IPS DF 19.7 (cell line): ENCODE data around the gene RBM12.
"Not testable (repeated sequence)": the region's sequence is repeated elsewhere in the genome, so short reads cannot be mapped to it uniquely, and the experiment has no call there.

Source experiments
- DNase-seq: peaks from one replicate; pipeline ENCODE4 v3.0.0-alpha.2; 2013; ENCODE audit warnings: low read depth, low spot score

The RBM12 gene, protein sequence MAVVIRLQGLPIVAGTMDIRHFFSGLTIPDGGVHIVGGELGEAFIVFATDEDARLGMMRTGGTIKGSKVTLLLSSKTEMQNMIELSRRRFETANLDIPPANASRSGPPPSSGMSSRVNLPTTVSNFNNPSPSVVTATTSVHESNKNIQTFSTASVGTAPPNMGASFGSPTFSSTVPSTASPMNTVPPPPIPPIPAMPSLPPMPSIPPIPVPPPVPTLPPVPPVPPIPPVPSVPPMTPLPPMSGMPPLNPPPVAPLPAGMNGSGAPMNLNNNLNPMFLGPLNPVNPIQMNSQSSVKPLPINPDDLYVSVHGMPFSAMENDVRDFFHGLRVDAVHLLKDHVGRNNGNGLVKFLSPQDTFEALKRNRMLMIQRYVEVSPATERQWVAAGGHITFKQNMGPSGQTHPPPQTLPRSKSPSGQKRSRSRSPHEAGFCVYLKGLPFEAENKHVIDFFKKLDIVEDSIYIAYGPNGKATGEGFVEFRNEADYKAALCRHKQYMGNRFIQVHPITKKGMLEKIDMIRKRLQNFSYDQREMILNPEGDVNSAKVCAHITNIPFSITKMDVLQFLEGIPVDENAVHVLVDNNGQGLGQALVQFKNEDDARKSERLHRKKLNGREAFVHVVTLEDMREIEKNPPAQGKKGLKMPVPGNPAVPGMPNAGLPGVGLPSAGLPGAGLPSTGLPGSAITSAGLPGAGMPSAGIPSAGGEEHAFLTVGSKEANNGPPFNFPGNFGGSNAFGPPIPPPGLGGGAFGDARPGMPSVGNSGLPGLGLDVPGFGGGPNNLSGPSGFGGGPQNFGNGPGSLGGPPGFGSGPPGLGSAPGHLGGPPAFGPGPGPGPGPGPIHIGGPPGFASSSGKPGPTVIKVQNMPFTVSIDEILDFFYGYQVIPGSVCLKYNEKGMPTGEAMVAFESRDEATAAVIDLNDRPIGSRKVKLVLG

DNA sequence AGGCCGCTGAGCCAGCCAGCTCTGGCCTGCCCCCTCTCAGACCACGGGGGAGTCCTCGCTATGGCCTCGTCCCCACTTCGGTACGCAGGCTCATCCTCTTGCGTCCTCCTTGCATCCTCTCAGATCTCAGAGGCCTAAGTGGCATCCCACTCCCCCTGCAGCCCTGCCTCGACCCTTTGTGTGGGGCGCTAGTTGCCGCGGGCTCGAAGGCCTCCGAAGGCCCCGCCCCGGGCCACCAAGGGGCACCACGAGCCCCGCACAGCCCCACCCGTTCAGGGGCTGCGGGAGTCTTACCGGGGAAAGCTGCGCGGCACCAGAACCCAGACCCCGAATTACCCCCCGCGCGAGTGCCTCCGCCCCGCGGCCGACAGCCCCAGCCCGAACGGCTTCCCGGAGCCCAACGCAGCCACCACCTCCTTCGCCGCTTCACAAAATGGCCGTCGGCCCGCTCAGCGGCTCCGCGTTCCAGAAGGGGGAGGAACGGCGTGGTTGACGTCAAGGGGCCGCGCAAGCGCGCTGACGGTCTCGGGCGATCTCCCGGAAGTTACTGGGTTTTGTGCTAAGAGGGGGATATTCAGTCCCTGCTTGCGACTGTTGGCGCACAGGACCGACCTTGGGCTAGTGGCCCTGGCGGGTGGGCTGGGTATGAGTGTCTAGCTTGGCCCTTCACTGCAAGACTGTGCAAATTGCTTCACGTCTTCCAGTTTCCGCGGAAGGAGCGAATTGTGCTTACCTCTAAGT is at the start of gene RBM12, which contains the start of gene CPNE1:
Gene RBM12, minus strand, starts transcription at position 435 of the 741 bp plus-strand sequence. CDS start 9,578 bp downstream, outside the sequence.
Gene CPNE1, minus strand, starts transcription at position 435 of the 741 bp plus-strand sequence. CDS start 31,977 bp downstream, outside the sequence.
- DNase-seq = peak; percentile 88

DNA sequence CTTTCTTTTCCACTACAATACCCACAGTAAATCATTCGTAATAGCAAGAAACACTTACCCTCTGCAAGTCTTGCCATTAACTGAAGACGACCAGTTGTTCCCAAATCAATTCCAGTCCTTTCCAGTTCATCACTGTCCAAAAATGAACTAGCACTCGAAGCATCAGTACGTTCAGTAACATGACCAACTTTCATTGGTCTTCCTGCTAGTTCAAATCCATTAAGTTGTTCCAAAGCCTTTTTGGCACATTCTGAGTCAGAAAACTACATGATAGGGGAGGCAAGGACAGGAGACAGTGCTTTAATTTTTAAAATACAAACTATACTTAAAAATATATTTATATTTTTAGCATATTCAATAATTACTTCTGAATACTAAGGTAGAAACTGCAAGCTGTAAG is 49.4 kb upstream of the RBM12 start:
- DNase-seq = no peak

DNA sequence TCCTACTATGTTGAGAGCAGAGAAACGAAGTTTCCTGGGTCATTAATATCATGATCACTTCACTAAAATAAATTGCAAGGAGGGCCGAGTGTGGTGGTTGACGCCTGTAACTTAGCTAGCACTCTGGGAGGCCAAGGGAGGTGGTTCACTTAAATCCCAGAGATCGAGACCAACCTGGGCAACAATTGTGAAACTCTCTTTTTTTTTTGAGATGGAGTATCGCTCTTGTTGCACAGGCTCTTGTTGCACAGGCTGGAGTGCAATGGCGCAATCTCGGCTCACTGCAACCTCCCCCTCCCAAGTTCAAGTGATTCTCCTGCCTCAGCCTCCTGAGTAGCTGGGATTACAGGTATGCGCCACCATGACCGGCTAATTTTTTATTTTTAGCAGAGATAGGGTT is 48.4 kb upstream of the RBM12 start:
- DNase-seq = not testable (repeated sequence)

DNA sequence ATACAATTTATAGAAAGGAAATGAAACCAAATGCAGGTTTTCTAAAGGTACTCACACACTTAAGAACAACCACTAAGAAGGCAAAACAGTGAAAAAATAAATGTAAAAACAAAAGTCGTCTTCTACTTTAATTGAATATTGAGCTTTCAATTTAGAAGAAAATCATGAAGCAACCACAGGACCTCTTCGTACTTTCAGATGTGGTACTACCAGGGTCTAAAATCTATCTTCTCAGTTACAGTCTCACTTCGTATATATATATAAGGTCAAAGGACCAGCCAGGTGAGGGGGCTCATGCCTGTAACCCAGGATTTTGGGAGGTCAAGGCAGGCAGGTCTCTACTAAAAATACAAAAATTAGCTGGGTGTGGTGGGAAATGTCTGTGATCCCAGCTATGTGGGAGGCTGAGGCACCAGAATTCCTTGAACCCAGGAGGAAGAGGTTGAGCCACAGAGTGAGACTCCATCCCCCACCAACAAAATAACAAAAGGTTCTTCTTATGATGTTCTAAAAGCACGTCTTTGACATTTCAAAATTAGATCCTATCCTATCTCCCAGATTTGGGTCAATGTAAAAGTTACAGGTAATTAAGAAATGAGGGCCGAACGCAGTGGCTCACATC is 47.0 kb upstream of the RBM12 start:
- no peak for DNase-seq

DNA sequence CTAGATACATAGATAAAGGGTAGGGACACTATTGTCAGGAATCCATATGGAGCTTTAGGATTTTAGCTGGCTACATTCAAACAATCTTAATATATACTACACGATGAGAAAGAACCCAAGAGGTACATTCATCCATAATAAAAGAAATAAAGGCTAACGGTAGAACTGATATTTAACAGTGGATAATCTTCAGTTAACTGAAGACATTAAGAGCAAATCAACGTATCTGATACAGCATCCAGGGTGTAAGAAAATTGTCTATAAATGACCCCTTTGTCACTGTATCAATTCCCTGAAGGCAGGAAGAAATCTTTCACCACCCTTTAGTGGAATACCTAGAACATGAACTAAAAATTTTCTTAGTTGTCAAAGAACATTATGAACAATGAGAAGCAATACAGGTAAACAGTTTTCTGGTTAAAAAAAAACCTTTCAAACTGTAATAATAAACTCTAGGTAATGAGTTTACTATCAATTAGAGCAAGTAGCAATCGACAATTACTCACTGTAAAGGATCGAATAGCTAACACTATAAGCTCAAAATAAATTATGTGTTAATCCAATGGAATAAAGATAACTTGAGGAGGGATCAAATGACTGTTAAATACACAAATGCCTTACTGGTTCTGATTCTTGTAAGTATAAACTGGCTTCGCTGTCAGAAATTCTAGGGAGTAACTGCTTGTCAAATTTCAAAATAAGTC is 46.3 kb upstream of the RBM12 start:
- no peak for DNase-seq

DNA sequence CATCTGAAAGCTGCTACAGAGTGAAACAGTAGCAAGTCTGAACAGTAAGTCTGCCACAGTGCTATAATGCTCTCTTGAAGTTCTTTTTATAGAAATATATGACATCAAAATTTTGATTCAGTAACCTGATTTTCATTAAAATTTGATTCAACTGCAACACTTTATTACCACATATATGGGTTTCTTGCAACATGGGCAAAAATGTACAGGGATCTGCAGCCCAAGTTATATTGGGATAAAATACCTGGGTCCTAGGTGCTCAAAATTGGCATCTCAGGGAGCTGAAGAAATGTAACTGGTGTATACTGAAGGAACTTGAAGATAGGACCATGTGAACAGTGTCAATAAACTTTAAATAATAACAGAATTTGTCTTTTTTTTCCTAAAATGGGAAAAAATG is 45.3 kb upstream of the RBM12 start:
- DNase-seq = no peak

DNA sequence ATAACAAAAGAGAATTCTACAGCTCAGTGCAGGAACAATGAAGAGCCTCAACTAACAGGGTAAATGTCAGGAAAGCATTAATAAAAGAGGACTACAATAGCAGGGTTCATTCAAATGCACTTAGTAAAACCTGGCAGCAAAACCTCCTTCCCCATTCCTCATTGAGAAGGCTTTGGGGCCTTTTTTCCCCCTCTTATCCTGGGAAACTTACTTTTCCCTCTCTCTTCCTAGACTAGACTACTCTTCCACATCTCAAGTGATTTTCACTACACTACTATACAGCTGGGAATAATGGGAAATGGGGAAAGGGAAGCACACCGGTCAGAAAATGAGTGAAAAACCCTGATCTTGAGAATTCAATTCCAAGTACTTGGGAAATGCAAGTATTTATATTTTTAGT is 44.6 kb upstream of the RBM12 start:
- no peak for DNase-seq

DNA sequence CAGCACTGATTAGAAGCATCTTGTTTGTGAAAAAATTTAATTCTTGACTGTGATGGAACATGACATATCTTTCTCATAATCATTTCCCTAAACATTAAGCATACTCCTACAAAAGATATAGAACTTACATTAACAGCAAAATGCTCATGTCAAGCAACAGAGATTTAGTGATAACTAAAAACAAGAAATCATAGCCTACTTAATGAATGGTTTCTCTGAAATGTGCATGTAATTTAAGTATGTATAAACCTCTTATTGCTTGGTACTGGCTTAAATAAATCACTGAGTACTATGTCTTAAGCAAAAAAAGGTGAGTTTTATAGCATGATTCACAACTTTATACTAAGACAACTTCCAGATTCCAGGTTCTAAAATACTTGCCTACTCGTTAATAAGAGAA is 43.8 kb upstream of the RBM12 start:
- no peak for DNase-seq

DNA sequence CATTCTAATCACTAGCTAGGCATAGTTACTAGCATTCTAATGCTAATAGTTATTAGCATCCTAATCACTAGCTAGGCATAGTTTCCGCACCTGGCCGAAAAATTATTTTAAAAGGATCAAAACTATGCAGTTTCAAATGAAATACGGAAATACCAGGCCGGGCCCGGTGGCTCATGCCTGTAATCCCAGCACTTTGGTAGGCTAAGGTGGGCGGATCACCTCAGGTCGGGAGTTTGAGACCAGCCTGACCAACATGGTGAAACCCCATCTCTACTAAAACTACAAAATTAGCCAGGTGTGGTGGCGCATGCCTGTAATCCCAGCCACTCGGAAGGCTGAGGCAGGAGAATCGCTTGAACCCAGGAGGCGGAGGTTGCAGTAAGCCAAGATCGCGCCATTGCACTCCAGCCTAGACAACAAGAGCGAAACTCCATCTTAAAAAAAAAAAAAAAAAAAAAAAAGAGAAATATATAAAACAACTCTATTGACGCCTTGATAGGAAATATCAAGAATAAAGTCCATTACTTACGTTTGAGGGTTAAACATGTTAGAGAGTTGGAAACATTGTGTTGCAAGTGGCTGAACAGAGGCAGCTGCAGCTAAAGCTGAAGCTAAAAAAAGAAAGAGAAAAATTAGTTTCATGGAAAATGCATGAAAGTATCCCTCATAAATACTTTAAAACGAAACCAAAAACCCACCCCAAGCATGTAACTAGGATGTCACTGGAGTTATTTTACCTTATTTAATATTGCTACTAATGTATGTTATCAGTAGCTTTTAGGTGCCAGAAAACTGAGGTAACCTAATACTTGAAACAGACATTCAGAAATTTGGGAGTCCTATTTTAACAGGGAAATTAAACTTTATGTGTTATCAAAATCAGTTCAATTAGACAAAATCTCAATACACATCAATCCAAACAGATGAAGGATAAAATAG is 42.2 kb upstream of the RBM12 start:
- not testable (repeated sequence) for DNase-seq

DNA sequence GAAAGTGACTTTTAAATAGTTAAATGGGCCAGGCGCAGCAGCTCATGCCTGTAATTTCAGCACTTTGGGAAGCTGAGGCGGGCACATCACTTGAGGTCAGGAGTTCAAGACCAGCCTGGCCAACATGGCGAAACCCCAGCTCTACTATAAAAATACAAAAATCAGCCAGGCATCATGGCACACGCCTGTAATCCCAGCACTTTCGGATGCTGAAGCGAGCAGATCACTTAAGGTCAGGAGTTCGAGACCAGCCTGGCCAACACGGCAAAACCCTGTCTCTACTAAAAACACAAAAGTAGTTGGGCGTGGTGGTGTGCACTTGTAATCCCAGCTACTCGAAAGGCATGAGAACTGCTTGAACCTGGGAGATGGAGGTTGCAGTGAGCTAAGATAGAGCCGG is 41.2 kb upstream of the RBM12 start:
- not testable (repeated sequence) for DNase-seq

DNA sequence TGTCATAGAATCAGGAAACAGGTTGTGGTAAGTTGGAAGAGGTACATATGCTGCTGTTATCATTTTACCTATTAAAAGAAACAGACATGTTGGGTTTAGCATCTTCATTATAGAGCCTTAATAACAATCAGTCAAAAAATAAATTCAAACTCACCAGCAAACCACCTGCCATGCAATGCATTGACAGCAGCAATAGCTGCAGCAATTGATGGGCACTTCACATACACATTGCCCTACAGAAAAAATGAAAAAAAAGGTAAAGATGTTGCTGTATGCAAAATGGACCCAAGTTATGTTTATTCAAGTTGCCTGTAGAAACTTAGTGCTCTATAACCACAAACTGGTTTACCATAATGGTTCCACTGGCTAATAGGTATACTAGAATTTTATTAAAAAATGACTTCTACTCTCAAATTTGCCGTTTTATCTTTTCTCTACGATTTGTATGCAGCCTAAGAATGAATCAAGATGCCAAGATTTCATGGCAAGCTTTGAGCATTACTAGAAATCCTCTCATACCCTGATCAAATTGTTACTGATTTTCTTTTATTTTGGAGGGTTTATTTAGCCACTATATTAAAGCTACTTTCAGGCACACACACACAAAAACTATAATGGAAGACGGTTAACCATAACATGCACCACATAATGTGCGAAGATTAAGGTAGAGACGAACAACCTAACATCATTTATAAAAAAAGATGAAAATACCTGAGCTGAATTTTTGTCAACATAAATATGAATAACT is 40.0 kb upstream of the RBM12 start:
- DNase-seq = no peak

DNA sequence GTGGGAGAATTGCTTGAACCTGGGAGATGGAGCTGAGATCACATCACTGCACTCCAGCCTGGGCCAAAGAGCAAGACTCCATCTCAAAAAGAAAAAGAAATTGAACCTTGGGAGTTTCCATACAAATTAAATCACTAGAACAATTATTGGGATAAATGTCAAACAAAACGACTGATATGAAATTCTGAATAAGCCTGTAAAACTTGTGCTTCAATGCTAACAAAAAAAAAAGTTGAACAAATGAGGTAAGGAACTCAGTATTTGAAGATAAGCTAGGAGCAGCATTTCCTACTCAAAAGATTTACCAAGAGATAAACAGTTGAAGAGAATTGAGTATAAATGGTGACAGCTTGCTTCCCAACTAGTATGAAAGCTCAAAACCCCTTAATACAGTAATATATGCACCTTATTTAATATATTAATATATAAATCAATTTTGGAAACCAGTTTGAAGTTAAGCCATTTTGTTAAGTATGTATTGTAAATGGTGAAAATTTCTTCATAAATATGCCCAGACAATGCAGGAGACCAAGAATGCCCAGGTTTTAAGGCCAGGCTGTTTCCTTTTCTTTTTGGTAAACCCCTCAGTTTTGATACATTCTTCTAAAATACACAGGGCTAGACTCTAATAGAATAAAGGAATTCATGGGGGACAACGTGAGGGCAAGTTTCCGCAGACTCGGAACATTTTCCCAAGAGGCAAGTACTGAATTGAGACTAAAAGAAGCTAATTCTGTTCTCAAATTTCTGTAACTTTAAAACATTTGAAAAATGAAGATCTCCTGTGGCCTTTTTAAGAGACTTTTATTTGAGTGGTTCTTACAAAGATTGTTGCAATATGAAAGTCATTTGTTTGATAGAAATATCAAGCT is 38.4 kb upstream of the RBM12 start:
- DNase-seq = no peak

DNA sequence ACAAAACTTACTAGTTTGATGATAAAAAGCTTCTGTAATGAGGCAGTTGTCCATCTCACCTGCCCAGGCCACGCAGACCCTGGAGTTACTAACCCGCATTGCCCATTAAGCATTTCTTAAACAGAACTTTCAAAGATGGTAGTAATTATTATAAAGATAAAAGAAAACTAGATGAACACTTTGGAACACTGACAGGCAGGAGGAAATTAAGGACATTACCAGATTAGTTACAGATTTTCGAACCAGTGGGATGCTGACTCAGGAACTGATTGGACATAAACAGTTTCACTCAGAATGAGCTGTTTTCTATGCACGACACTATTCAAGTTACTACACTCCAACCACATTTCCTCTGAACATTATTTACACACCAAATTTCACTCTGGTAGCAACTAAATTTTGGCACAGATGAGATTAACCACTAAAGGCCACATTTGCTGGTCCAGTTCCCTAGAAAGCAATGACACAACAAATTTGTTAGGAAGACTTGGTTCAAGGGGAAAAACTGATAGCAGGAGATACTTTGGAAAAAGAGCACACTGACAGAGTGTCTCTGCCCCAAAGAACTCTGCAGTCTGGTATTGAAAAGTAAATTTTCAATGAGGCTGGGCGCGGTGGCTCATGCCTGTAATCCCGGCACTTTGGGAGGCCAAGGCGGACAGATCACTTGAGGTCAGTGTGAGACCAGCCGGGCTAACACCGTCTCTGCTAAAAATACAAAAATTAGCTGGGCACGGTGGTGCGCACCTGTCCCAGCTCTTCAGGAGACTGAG is 37.5 kb upstream of the RBM12 start:
- no peak for DNase-seq

DNA sequence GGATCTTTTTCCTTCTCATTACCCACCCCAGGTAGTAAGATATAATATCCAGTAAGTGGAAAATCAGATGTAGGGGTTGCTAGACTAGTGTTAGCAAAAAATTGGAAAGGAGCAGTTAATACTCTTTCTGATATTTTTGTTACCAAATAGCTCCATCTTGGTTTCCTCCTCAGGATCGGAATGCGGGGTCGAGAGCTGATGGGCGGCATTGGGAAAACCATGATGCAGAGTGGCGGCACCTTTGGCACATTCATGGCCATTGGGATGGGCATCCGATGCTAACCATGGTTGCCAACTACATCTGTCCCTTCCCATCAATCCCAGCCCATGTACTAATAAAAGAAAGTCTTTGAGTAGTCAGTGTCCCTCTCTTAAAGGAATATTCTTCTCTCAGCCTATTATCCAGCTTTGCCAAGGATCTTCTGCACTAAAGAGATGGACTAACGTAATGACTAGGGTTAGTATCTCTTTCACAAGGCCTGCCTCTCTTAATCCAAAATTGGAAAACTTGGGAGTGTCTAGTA is 36.0 kb upstream of the RBM12 start:
- DNase-seq = no peak

DNA sequence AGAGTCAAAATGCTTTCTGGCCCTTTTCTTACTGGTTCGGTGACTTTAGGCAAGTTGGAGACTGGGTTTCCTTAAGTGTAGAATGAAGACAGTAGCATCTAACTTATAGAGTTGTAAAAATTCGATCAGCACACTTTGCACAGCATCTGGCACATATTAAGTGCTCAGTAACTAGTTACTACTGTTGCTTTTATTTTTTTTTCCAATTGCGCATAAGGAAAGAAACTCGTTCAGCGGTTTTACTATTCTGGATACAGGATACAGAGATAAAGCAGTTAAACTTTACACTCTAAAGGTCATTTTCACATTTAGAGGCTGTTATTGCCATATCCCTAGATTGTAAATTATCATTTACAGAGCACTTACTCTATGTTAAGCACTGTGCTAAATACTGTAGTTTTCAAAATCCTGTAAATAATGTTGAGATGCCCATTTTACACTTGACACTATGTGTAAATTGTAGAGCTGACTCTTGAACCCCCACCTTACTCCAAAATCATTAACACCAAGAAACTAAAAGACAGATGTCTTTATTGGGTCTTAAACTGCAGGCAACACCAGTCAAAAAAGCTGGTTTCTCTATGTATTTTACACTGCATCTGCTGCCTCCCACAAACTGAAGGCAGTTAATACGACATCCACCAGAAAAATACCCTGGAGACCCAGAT is 35.4 kb upstream of the RBM12 start:
- DNase-seq = no peak
